ENCODE data around the gene SYT7.

DNA sequence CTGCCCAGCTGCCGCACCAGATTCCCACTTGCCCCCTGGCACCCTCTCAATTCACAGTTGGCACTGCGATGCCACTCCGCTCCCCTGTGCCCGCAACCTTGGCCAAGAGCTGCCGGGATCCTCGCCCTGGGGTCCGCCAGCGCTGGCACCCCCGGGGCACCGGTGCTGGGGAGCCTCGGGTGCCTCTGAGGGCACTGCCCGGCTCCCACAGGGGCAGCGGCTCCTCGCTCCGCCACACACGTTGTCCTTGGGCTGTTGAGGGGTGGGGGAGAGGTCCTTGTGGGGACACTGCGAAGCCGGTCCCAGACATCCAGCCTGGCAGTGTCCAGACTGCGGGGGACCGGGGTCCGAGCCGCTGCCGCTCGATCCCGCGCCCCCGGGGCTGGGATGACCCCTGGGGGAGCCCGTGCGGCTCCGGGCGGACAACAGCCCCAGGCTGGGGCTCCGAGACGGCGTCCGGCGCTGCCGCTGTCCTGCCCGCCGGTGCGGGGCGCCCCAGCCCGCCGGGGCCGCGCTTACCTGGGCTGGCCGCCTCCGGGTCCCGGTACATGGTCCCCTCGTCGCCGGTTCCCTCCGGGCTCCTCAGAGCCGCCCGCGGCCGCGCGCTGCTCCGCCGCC is 496 bp downstream of the SYT7 start:
- TF ChIP-seq IKZF1 (conservative IDR thresholded peaks at IDR 0.05) = no peak
- no peak for TF ChIP-seq SMARCA5 (IDR thresholded peaks at IDR 0.05)
- TF ChIP-seq EED (IDR thresholded peaks at IDR 0.05; ENCODE audit: low read depth) = no peak
- no peak for TF ChIP-seq CTCF (IDR thresholded peaks at IDR 0.05 in 2 of 3, conservative IDR thresholded peaks at IDR 0.05 in 1 of 3; ENCODE audit: control insufficient read depth in 2 of 3, extremely low read depth in 1 of 3, insufficient read depth in 1 of 3, low read depth in 3 of 3, low read length in 3 of 3)
- no peak for TF ChIP-seq STAT1 (conservative IDR thresholded peaks at IDR 0.05)
- no peak for TF ChIP-seq POLR2AphosphoS5 (IDR thresholded peaks at IDR 0.05; ENCODE audit: low read length)
- TF ChIP-seq POLR2AphosphoS2 (IDR thresholded peaks at IDR 0.05; ENCODE audit: low read depth, low read length) = no peak
- no peak for TF ChIP-seq SMAD1 (IDR thresholded peaks at IDR 0.05; ENCODE audit: low read depth, partially characterized antibody)
- no peak for TF ChIP-seq POLR2A (IDR thresholded peaks at IDR 0.05; ENCODE audit: low read depth, low read length)
- no peak for TF ChIP-seq NFIC (IDR thresholded peaks at IDR 0.05; ENCODE audit: low read depth, low read length)
- TF ChIP-seq, protein P1, sequence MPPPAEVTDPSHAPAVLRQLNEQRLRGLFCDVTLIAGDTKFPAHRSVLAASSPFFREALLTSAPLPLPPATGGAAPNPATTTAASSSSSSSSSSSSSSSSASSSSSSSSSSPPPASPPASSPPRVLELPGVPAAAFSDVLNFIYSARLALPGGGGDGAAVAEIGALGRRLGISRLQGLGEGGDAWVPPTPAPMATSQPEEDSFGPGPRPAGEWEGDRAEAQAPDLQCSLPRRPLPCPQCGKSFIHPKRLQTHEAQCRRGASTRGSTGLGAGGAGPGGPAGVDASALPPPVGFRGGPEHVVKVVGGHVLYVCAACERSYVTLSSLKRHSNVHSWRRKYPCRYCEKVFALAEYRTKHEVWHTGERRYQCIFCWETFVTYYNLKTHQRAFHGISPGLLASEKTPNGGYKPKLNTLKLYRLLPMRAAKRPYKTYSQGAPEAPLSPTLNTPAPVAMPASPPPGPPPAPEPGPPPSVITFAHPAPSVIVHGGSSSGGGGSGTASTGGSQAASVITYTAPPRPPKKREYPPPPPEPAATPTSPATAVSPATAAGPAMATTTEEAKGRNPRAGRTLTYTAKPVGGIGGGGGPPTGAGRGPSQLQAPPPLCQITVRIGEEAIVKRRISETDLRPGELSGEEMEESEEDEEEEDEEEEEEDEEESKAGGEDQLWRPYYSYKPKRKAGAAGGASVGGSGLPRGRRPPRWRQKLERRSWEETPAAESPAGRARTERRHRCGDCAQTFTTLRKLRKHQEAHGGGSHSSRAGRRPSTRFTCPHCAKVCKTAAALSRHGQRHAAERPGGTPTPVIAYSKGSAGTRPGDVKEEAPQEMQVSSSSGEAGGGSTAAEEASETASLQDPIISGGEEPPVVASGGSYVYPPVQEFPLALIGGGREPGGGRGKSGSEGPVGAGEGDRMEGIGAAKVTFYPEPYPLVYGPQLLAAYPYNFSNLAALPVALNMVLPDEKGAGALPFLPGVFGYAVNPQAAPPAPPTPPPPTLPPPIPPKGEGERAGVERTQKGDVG (CRISPR knock-in tag; IDR thresholded peaks at IDR 0.05) = no peak

All from GM12878 (cell line).